ENCODE results near the gene GGPS1. TPM values are rescaled to one million over a fixed set of nuclear protein-coding genes. Genes with fewer than 3 reads are reported as not detected.

The GGPS1 gene
- total and polyA plus RNA-seq, 2 of the 8 experiments (the other 6 are each of a cell fraction or from before 2014, with no cell fraction given): 20.9 to 43.6 TPM

- H3K79me1 ChIP-seq (ENCODE audit: low read depth, low read length): no peaks in the 10 kb centered on the region; the same call in 1 of the 2 replicates
- H2BK12ac ChIP-seq (ENCODE audit: low read depth, low read length): no peak overlapping the region
- H3K9ac ChIP-seq (replicated peaks in 1 of 4; ENCODE audit: extremely low read depth in 1 of 4, low read depth in 3 of 4, low read length in 3 of 4): no peak overlapping the region
- H2BK20ac ChIP-seq (ENCODE audit: low read length): no peak overlapping the region
- H4K8ac ChIP-seq (ENCODE audit: extremely low read depth, insufficient read depth, low read length): no peak overlapping the region
- CTCF ChIA-PET (ENCODE audit: partially characterized antibody): interaction anchor here (1.4 kb wide), 2 partner anchors 69 to 72 kb away, joined by 3 to 5 read pairs; no protein-coding TSS in a partner anchor
- no peak overlapping the region for H3K18ac ChIP-seq (ENCODE audit: extremely low read depth, low read length)
- DNase-seq (ENCODE audit: low read depth in 1 of 2, low spot score in 2 of 2) (no peak), FAIRE-seq (no peak)
- H3K9me3 ChIP-seq (ENCODE audit: insufficient read depth in 2 of 2, low read depth in 1 of 2, low read length in 1 of 2): no peaks in the 10 kb centered on the region
- 93% methylated on average over 5 of the region's 5 CpGs; no CpG with 5 or more reads in 1 of the 2 experiments for WGBS, 2 experiments (ENCODE audit: extremely low coverage in 1 of 2, insufficient coverage in 1 of 2, insufficient read length in 1 of 2, insufficient replicate concordance in 2 of 2, low coverage in 1 of 2, low lambda C conversion rate in 2 of 2, missing lambda C conversion rate in 1 of 2)
- no peaks in the 10 kb centered on the region for H3K23me2 ChIP-seq (ENCODE audit: low read depth, low read length)
- H3K27me3 ChIP-seq (replicated peaks in 1 of 4; ENCODE audit: control insufficient read depth in 3 of 4, extremely low read depth in 1 of 4, insufficient read depth in 3 of 4, low read length in 3 of 4): no peaks in the 10 kb centered on the region
- POLR2A ChIA-PET (ENCODE audit: partially characterized antibody): interaction anchor here (0.9 to 5.4 kb wide), 2 partner anchors 15 to 19 kb away, joined by 3 to 39 read pairs; partner anchors contain the start of genes ARID4B and GGPS1
- no peak overlapping the region for H3K27ac ChIP-seq (ENCODE audit: low read depth, low read length)
- H2BK120ac ChIP-seq (replicated peaks; ENCODE audit: low read depth, low read length): no peak overlapping the region
- no peak overlapping the region for H3K4me2 ChIP-seq (ENCODE audit: insufficient read depth in 1 of 2, low read depth in 2 of 2, low read length in 2 of 2)
- H2AK5ac ChIP-seq (ENCODE audit: low read depth, low read length): no peak overlapping the region
- no peak overlapping the region for H2AFZ ChIP-seq (ENCODE audit: low read length)
- H3K56ac ChIP-seq (replicated peaks; ENCODE audit: insufficient read length, low read depth, low read length): no peak overlapping the region
- H3K4me3 ChIP-seq (ENCODE audit: extremely low read depth in 1 of 4, insufficient read depth in 2 of 4, low read depth in 3 of 4, low read length in 4 of 4): no peak overlapping the region
- no peak overlapping the region for H3K4ac ChIP-seq (replicated peaks; ENCODE audit: insufficient read length, low read depth, low read length)
- H3K36me3 ChIP-seq (ENCODE audit: control insufficient read depth in 2 of 4, insufficient read depth in 4 of 4, low read length in 3 of 4): peaks cover 2 to 17% (median 10%) of the 10 kb centered on the region in 4 experiments; a peak in 5 of 8 replicates
- H2BK5ac ChIP-seq (ENCODE audit: low read depth, low read length): no peak overlapping the region
- no peaks in the 10 kb centered on the region for H3K4me1 ChIP-seq (replicated peaks in 1 of 4; ENCODE audit: control insufficient read depth in 3 of 4, insufficient read depth in 4 of 4, low read length in 3 of 4)
- H3K14ac ChIP-seq (ENCODE audit: insufficient read length): no peak overlapping the region
- H2BK15ac ChIP-seq (ENCODE audit: low read length): no peak overlapping the region
- H4K20me1 ChIP-seq (replicated peaks in 1 of 2; ENCODE audit: control insufficient read depth in 1 of 2, insufficient read depth in 2 of 2, low read length in 2 of 2): no peaks in the 10 kb centered on the region
- no peaks in the 10 kb centered on the region for H3K79me2 ChIP-seq (ENCODE audit: control insufficient read depth in 1 of 2, insufficient read depth in 2 of 2, low read length in 2 of 2)
- H3K23ac ChIP-seq (ENCODE audit: insufficient read length): no peak overlapping the region
- no peak overlapping the region for H4K5ac ChIP-seq (ENCODE audit: insufficient read length, low read depth, low read length)
- no peak overlapping the region for H4K91ac ChIP-seq (replicated peaks; ENCODE audit: insufficient read length, low read length)
- TF ChIP-seq NANOG (IDR thresholded peaks at IDR 0.05; ENCODE audit: insufficient read depth, low read depth, low read length, poor library complexity, severe bottlenecking) (no peak), TAF7 (optimal IDR thresholded peaks at IDR 0.05; ENCODE audit: borderline replicate concordance, low read depth, low read length) (no peak), GTF2F1 (IDR thresholded peaks at IDR 0.05; ENCODE audit: borderline replicate concordance, low read depth, low read length) (no peak), TEAD4 (IDR thresholded peaks at IDR 0.05; ENCODE audit: low read depth, low read length) (no peak), EGR1 (IDR thresholded peaks at IDR 0.05; ENCODE audit: borderline replicate concordance, low read depth, low read length) (no peak), RBBP5 (IDR thresholded peaks at IDR 0.05; ENCODE audit: borderline replicate concordance, low read depth, low read length) (no peak), POLR2A (IDR thresholded peaks at IDR 0.05; ENCODE audit: control extremely low read depth in 1 of 2, low read depth in 2 of 2, low read length in 2 of 2) (no peak), KDM4A (IDR thresholded peaks at IDR 0.05; ENCODE audit: low read depth, low read length, severe bottlenecking) (no peak), HDAC6 (IDR thresholded peaks at IDR 0.05; ENCODE audit: low read depth, low read length) (no peak), ZNF274 (IDR thresholded peaks at IDR 0.05; ENCODE audit: borderline replicate concordance, extremely low read depth, low read length) (no peak), CEBPB (IDR thresholded peaks at IDR 0.05; ENCODE audit: low read depth, low read length) (no peak), CTBP2 (IDR thresholded peaks at IDR 0.05; ENCODE audit: borderline replicate concordance, insufficient read depth, insufficient read length, low read length) (no peak), KDM5A (IDR thresholded peaks at IDR 0.05; ENCODE audit: low read length) (no peak), EP300 (IDR thresholded peaks at IDR 0.05; ENCODE audit: borderline replicate concordance in 1 of 2, low read depth in 2 of 2, low read length in 2 of 2) (no peak)
Observed at GRCh38 chr1:235343726-235344125, 15.4 kb downstream of the GGPS1 start.

Data from H1 (cell line).